Central memory CD8-positive, alpha-beta T cell (primary cell): ENCODE measurements around the gene PELI2.

ENCODE experiments used
- ATAC-seq: fragments of 150-1000 bp; cut with Tn5 transposase; replicated peaks from 2 replicates; pipeline ENCODE4 v1.10.0; 2022; ENCODE audit warnings: mild to moderate bottlenecking, moderate FRiP score, moderate number of reproducible peaks; ENCODE audit not compliant: poor library complexity, severe bottlenecking; ENCODE audit errors: extremely low read depth
- DNase-seq, 2 donors: peaks; one replicate each; pipeline ENCODE4 v3.0.0; 2021; ENCODE audit warnings: low spot score in 2 of 2
- H3K27ac Mint-ChIP-seq: one replicate; pipeline ENCODE4 v1.8.0; 2022; ENCODE audit warnings: low read depth, mild to moderate bottlenecking, moderate library complexity, mixed read lengths
- H3K27me3 Mint-ChIP-seq: one replicate; pipeline ENCODE4 v1.8.0; 2022; ENCODE audit warnings: mixed read lengths
- H3K36me3 Mint-ChIP-seq: one replicate; pipeline ENCODE4 v1.8.0; 2022; ENCODE audit warnings: mild to moderate bottlenecking, moderate library complexity, mixed read lengths; ENCODE audit not compliant: insufficient read depth
- H3K4me1 Mint-ChIP-seq: one replicate; pipeline ENCODE4 v1.8.0; 2022; ENCODE audit warnings: mixed read lengths
- H3K4me3 Mint-ChIP-seq: one replicate; pipeline ENCODE4 v1.8.0; 2022; ENCODE audit warnings: mild to moderate bottlenecking, moderate library complexity, mixed read lengths
- H3K9me3 Mint-ChIP-seq: one replicate; pipeline ENCODE4 v1.8.0; 2022; ENCODE audit warnings: mixed read lengths

The PELI2 gene

DNA sequence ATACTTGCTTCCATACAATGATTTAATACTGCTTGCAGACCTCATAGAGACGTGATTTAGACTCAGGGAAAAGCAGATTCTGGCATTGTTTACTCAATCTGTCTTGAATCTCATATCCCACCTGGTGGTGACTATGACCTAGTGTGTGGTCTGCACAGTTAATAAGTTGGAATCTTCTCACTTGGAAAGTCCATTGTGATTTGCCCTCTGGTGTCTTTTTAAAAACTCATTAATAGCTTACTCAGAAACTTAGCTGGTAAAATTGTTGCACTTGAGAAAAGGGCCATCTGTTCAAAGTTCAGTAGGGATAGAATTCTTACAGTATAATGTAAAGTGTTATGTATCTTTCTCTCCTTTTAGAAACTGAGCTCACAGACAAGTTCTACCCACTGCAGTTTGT is 106.0 kb downstream of the PELI2 start:
- H3K4me3 Mint-ChIP-seq, result no peak overlapping the region
- peaks cover 16% of the 10 kb centered on the region for H3K27me3 Mint-ChIP-seq
- no peaks in the 10 kb centered on the region for H3K9me3 Mint-ChIP-seq
- no peak for DNase-seq
- no peak for ATAC-seq
- peaks cover 3% of the 10 kb centered on the region for H3K36me3 Mint-ChIP-seq
- no peaks in the 10 kb centered on the region for H3K4me1 Mint-ChIP-seq
- H3K27ac Mint-ChIP-seq, result no peak overlapping the region

DNA sequence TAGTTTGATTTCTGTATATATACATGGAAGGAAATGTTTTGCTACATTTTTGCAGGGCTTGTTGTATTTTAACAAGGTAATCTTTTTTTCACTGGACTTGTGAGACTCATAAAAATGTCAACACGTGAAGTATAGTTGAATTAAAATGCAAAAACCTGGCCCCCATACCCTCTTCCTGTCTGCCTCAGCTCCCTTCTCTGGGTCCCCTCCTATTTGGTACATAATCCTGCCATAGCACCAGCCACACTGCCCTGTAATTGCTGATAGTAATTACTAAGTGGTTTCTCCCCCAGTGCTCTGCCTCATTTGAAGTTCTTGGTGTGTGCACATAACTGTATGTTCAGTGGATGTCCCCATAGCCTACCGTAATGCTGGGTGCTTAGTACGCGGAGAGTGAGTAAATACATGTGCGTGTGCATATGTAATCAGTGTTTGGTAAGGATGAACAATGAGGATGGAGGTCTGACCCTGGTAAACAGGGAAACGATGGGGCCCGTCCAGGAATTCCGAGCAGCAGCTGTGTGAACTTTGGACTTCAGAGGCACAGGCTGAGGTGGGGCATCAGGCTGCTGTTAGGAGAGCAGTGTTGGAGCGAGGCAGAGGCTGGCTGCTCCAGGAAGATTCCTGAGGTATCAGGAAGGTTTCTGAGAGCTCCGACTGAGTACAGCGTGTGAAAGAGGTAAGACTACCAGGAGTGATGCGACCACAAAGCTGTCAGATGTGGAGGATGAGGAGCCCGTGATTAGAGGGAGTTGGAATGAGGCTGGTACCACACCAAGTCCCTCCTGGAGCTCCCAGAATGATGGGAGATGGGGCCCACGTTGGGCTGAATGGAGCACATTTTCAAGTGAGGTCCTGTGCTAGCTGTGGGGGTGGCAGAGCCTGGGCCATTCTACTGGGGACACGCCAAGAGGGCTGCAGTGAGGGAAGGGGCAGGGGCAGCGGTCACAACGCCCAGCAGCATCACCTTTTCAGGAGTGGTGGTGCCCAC is 106.8 kb downstream of the PELI2 start:
- ATAC-seq (no peak), DNase-seq (no peak)
- Mint-ChIP-seq H3K9me3 (peaks cover 5% of the 10 kb centered on the region), H3K36me3 (peaks cover 3% of the 10 kb centered on the region), H3K4me1 (no peaks in the 10 kb centered on the region), H3K27me3 (peaks cover 16% of the 10 kb centered on the region), H3K27ac (no peak overlapping the region), H3K4me3 (no peak overlapping the region)

- DNase-seq (no peak), ATAC-seq (no peak)
- Mint-ChIP-seq H3K4me3 (no peak overlapping the region), H3K36me3 (no peaks in the 10 kb centered on the region), H3K9me3 (no peaks in the 10 kb centered on the region), H3K27ac (no peak overlapping the region), H3K27me3 (no peaks in the 10 kb centered on the region), H3K4me1 (no peaks in the 10 kb centered on the region)
These were observed 117.2 kb downstream of the PELI2 start for GRCh38 chr14:56235388-56235787.

DNA sequence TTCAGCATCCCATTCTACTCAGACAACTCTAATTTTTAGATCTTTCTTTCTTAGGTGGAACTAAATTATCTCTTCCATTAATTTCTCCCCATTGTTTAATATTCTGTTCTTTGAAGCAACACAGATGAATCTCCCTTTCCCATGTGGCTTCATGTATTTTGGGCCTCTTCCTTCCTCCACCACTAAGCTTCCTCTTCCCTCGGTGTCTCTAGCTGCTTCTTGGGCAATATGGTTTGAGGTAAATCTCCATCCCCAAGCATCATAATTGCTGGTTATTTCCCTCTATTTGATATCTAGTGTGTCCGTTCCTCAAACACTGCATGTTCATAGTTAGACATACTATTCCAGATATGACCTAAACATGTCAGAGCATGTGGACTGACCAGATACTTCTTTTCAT is 119.2 kb downstream of the PELI2 start:
- H3K36me3 Mint-ChIP-seq, result no peaks in the 10 kb centered on the region
- H3K4me3 Mint-ChIP-seq, result no peak overlapping the region
- H3K27ac Mint-ChIP-seq, result no peak overlapping the region

GRCh38 chr14:56241461-56241860 is 123.2 kb downstream of the PELI2 start:
- Mint-ChIP-seq H3K4me3 (no peak overlapping the region), H3K36me3 (no peaks in the 10 kb centered on the region), H3K27ac (no peak overlapping the region), H3K9me3 (no peaks in the 10 kb centered on the region), H3K27me3 (no peaks in the 10 kb centered on the region), H3K4me1 (no peaks in the 10 kb centered on the region)
- ATAC-seq (no peak), DNase-seq (no peak)

More for the DNA sequence above, 119.2 kb downstream of the PELI2 start:
- H3K9me3 Mint-ChIP-seq, result no peaks in the 10 kb centered on the region
- no peak for ATAC-seq
- no peaks in the 10 kb centered on the region for H3K27me3 Mint-ChIP-seq
- H3K4me1 Mint-ChIP-seq, result no peaks in the 10 kb centered on the region
- DNase-seq, result no peak

DNA sequence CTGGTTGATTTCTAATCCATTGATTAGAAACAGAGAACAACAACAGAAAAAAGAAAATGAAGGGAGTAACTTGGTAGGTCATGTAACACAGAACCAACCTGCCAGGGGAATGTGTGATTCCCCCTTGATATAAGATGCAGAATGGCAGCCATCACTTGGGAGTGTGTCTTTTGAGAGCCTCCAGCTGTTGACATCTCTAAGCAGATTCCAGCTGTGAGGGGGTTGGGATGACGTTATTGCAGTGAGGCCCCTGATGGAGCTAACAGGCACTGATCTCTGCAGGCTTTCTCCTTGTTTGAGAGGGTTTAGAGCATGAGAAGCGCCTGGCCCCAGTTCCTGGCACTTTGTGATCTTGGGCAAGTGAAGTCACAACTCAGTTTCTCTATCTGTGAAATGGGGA is 124.9 kb downstream of the PELI2 start:
- H3K4me1 Mint-ChIP-seq, result no peaks in the 10 kb centered on the region
- no peak overlapping the region for H3K4me3 Mint-ChIP-seq
- H3K27me3 Mint-ChIP-seq, result no peaks in the 10 kb centered on the region
- peaks cover 2% of the 10 kb centered on the region for H3K36me3 Mint-ChIP-seq
- no peak for ATAC-seq
- DNase-seq, result no peak
- H3K9me3 Mint-ChIP-seq, result no peaks in the 10 kb centered on the region
- H3K27ac Mint-ChIP-seq, result no peak overlapping the region

DNA sequence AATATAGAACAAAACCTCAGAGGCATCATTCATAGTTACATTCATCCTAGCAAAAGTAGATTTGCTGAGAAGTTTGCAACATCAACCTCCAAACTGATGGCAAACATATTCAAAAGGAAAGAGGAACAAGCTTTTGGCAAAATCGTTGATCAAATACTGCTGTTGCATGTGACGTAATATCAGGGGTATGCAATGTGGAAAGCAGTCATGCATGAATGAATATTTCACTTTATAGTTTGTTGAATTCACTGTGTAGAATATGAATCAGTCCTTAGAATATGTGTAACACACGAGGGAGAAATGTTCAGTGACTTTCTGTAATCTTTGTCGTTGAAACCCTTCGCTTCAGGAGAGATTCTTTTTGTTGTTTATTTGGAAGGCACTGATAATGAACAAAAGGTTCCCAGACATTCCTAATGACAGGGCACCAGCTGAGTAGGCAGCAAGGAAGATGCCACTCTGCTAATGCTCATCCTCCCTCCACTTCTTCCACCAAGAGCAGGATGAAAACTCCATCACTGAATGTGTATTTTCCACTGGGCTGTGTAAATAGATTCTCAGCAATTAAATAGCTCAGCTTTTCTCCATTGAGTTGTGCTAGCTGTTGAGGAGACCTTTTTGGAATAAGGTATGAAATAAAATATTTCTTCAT is 126.1 kb downstream of the PELI2 start:
- Mint-ChIP-seq H3K36me3 (peaks cover 2% of the 10 kb centered on the region), H3K9me3 (no peaks in the 10 kb centered on the region), H3K27ac (no peak overlapping the region), H3K4me3 (no peak overlapping the region), H3K4me1 (no peaks in the 10 kb centered on the region), H3K27me3 (no peaks in the 10 kb centered on the region)
- DNase-seq, result no peak
- ATAC-seq, result no peak

DNA sequence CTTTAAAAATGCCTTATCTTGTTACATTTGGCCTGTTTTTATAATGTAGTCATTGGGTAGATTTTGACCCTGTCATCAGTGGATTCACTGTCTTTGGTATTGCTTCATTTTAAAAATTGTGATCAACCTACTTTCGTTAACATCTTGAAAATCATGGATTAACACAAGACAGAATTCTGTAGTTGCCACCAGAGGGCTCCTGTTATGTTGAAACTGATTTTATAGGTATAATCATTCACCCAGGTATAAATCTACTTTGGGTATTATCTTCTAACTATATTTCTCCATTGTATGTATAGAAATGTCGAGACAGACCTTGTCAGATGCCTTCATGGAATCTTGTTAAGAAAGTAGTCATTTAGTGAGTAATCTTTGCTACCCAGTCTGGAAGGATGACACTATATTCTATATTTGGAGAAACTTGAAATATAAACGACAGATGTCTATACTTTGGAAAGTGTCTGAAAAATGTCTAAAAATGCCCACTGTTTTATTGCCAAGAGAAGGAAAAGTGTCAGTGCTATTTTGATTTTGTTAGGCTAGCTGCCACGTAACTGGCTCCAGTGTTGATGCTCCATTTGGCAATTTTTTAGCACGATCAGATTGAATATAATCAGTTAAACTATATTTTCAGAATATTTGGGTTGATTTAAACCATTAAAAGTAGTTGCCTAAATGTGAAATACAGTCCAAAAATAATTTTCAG is 129.4 kb downstream of the PELI2 start:
- no peaks in the 10 kb centered on the region for H3K27me3 Mint-ChIP-seq
- no peak overlapping the region for H3K27ac Mint-ChIP-seq
- no peaks in the 10 kb centered on the region for H3K4me1 Mint-ChIP-seq
- peaks cover 2% of the 10 kb centered on the region for H3K36me3 Mint-ChIP-seq
- H3K4me3 Mint-ChIP-seq, result no peak overlapping the region
- no peak for DNase-seq
- H3K9me3 Mint-ChIP-seq, result peaks cover 5% of the 10 kb centered on the region
- ATAC-seq, result no peak

DNA sequence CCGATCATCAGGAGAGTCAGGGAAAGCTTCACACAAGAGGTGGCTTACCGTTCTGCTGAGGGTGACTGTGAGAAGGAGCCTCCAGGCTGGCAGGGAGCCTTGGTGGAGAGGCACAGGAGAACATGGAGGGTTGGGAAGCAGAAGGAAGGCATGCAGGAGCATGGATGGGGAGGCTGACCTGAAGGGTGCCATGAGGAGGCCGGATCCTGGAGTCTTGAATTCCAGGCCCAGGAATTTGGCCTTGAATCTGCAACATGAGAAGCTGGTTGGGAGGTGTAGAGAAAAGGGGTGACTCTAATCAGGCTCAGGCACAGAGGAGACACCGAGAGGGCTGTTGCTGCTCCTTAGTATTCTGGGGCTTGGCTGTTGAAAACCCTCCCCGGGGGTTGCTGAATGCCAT is 130.2 kb downstream of the PELI2 start:
- ATAC-seq, result no peak
- peaks cover 4% of the 10 kb centered on the region for H3K36me3 Mint-ChIP-seq
- H3K9me3 Mint-ChIP-seq, result peaks cover 5% of the 10 kb centered on the region
- no peaks in the 10 kb centered on the region for H3K27me3 Mint-ChIP-seq
- no peak overlapping the region for H3K4me3 Mint-ChIP-seq
- H3K27ac Mint-ChIP-seq, result no peak overlapping the region
- DNase-seq, result no peak
- H3K4me1 Mint-ChIP-seq, result no peaks in the 10 kb centered on the region

GRCh38 chr14:56261046-56261445 is 142.8 kb downstream of the PELI2 start:
- Mint-ChIP-seq H3K4me1 (no peaks in the 10 kb centered on the region), H3K27me3 (peaks cover 9% of the 10 kb centered on the region), H3K36me3 (no peaks in the 10 kb centered on the region), H3K9me3 (peaks cover 5% of the 10 kb centered on the region), H3K4me3 (no peak overlapping the region), H3K27ac (no peak overlapping the region)
- ATAC-seq (no peak), DNase-seq (no peak)

DNA sequence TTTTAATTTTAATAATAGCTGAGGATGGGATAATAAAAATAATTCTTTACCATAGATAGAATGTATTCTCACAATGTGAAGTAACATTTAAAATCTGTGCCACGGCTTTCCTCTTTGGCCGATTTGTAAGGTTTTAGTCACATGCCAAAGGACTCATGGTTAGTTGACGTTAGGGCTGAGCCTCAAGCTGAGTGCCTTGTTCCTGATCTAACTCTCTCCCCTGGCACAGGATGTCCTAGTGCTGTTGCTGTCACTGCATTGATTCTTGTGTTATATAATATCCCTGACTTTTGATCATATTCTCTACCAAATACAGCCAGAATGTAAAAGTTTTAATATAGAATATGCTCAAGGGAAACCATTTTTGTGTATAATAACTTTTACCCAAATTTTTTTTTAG is 144.3 kb downstream of the PELI2 start:
- ATAC-seq (no peak), DNase-seq (no peak)
- H3K36me3 Mint-ChIP-seq, result no peaks in the 10 kb centered on the region
- H3K4me3 Mint-ChIP-seq, result no peak overlapping the region
- peaks cover 9% of the 10 kb centered on the region for H3K27me3 Mint-ChIP-seq
- peaks cover 4% of the 10 kb centered on the region for H3K9me3 Mint-ChIP-seq
- no peaks in the 10 kb centered on the region for H3K4me1 Mint-ChIP-seq
- no peak overlapping the region for H3K27ac Mint-ChIP-seq

GRCh38 chr14:56268039-56268438 is 149.8 kb downstream of the PELI2 start:
- Mint-ChIP-seq H3K27ac (no peak overlapping the region), H3K27me3 (peaks cover 9% of the 10 kb centered on the region), H3K4me3 (no peak overlapping the region), H3K4me1 (no peaks in the 10 kb centered on the region), H3K9me3 (no peaks in the 10 kb centered on the region), H3K36me3 (no peaks in the 10 kb centered on the region)
- DNase-seq (no peak), ATAC-seq (no peak)
